Cortex of kidney (tissue), 1 donor: ENCODE results near the gene ERMAP.

Experiments used
- DNase-seq: peaks from one replicate; lab custom pipeline; 2025; lab: John Stamatoyannopoulos, UW

Gene ERMAP

GRCh38 chr1:42816585-42817439 lies at the start of gene ERMAP, which contains the start of gene SVBP:
ERMAP (plus strand) TSS chr1:42817122; CDS start chr1:42830449, 13,327 bp downstream.
SVBP (minus strand) TSS chr1:42817397; CDS start chr1:42816544, 853 bp downstream.
- DNase-seq: no peak

- no peak for DNase-seq
Observed at GRCh38 chr1:42767510-42768000, 49.4 kb upstream of the ERMAP start.

- DNase-seq: no peak
Observed at GRCh38 chr1:42768172-42768571, 48.8 kb upstream of the ERMAP start.

DNA sequence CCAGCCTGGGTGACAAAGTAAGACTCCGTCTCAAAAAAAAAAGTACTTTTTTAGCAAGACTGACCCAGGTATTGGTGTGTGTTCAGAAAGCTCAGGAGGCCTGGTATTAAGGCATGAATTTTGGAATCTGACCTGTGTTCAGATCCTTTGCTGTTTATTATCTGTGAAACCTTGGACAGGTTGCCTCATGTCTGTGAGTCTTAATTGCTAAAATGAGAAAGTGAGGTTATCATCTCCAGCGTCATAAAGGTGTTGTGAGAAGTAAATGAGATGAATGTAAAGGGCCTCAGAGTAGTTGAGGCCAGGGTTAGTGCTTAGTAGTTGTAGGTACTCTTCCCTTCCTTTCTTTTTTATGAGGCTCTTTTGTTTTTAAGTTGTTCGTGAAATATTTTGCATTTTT lies 47.1 kb upstream of the ERMAP start:
- no peak for DNase-seq

DNA sequence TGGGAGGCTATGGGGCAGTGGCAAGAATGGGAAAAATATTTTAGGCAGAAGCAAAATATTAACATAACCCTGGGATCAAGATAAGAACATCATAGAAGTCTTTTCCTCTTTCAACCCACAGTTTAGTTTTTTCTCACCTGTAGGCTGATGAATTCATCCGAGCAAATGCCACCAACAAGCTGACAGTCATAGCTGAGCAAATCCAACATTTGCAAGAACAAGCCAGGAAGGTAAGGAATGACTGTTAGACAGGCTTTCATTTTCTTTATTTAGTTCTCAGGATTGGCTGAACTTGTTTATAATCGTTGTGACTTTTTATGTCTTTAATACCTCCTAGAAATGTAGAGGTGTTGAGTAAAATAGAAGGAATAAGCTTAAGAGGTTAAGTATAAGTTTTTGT lies 43.5 kb upstream of the ERMAP start:
- DNase-seq: no peak

GRCh38 chr1:42774928-42775526 lies 41.9 kb upstream of the ERMAP start:
- no peak for DNase-seq

- no peak for DNase-seq
Observed at GRCh38 chr1:42776502-42776901, 40.4 kb upstream of the ERMAP start.

DNA sequence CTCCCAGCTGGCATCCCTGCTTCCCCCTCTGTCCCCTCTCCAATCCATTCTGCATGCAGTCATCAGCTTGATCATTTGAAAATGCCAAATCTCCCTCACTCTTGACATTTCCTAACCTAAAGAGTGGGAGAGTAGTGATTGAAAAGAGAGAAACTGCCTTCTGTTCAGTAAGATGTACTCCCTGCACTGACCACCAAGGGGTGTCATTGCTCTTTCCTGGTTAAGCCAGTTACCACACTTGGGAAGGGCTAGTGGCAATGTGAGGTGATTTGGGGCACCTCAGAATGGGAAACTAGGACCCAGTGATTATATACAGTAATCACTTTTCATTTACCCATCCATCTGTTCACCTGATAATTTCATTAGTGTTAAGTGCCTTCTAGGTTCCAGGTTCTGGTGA lies 39.1 kb upstream of the ERMAP start:
- no peak for DNase-seq

DNA sequence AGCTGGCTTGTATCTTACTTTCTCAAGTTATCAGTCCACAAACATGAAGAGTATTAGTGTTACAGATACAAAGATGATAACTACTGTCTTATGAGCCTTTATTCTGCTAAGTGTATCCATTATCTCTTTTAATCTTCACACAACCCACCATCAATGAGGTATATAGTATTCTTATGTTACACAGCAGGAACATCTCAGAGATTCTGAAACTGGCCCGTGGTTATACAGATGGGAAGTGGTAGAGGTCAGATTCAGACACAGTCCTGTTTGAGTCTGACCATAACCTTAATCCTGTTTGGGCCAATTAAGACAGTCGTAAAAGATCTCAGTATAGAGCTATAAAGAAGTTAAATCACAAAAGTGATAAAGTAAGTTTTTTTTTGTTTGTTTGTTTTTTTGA lies 37.2 kb upstream of the ERMAP start:
- DNase-seq: no peak

DNA sequence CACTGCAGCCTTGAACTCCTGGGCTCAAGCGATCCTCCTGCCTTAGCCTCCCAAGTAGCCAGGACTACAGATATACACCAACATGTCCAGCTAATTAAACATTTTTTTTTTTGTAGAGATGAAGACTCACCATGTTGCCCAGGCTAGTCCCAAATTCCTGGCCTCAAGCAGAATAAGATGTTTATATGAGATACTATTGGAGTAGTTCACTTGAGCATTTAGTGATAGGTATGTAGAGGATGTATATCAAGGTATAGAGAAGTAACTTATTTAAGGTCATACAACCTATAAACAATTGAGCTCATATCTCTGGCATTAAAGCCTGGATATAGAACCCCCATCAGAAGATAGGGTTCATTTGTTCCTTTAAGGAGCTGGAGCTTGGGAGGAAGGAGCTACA lies 36.7 kb upstream of the ERMAP start:
- DNase-seq: no peak

DNA sequence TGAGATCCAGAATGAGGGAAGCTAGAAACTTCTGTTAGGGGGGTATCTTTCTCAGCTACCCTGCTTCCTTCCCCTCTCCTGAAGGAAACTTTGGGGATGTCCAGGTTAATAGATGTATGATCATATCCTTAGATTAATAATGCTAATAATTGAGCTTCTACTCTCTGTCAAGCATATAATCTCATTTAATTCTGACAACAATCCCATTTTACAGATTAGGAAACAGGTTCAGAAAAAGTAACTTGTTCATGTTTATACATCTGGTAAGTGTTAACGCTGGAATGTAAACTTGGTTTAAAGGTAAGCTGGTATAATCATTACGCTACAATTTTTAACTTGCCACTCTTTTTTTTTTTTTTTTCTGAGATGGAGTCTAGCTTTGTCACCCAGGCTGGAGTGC lies 33.8 kb upstream of the ERMAP start:
- no peak for DNase-seq

DNA sequence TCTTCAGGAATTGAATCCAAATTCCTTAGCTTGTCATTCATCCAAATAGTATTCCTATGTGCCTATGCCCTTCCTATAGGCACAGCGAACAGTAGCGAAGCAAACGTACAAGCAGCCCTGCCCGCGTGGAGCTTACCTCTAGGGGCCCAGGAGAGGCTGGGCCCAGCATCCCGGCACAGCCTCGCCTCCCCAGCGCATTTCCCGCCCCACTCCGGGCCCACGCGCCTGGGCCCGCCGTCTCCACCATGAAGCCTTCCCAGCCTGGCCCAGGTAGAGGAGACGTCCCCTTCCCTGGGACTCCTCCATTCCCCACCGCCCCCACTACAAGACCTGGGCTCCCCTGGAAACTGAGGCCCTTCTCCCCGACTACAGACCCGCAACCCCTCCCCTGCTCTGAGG lies 32.4 kb upstream of the ERMAP start:
- DNase-seq: no peak

- no peak for DNase-seq
Observed at GRCh38 chr1:42784946-42785693, 31.8 kb upstream of the ERMAP start, which contains the start of gene TMEM269. TMEM269 (plus strand) TSS chr1:42784991; CDS start chr1:42789894, 4,903 bp downstream.

- DNase-seq: no peak
Observed at GRCh38 chr1:42786097-42786496, 30.8 kb upstream of the ERMAP start.

DNA sequence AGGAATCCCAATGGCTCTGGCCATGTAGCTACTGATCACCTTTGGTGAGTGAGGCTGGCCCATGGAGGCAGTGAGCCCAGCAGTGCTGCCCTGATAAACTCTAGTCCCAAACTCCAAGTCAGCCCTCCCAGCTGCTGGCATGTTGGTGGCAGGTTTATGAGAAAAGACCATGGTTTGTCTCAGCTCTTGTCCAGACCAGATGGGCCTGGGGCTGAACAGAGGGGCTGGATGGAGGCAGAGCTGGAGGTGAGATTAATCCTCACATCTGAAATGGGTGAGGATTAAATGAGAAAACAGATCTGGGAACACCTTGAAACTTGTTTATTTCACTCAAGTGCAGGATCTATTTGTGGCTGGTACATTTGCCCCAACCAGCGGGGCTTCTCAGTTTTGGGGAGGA lies 28.9 kb upstream of the ERMAP start:
- DNase-seq: no peak

DNA sequence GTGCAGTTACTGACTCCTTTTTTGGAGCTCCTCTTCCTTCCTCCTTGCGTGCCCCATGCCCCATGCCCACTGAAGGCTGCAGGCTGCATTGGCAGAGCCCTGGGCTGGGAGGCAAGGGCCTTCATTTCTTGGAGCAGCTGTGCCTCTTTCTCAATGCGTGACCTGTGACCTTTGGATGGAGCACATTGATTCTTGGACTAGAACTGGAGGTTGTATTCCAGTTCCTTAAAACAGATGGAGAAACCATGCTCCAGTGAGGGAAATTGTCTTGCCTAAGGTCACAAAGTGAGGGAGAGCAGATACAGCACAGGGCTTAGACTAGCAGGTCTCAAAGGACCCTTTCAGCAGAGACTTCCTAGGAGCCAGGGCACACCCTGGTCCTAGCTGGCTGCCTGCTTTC lies 23.1 kb upstream of the ERMAP start:
- DNase-seq: no peak

GRCh38 chr1:42797414-42797813 lies 19.5 kb upstream of the ERMAP start:
- DNase-seq: no peak

DNA sequence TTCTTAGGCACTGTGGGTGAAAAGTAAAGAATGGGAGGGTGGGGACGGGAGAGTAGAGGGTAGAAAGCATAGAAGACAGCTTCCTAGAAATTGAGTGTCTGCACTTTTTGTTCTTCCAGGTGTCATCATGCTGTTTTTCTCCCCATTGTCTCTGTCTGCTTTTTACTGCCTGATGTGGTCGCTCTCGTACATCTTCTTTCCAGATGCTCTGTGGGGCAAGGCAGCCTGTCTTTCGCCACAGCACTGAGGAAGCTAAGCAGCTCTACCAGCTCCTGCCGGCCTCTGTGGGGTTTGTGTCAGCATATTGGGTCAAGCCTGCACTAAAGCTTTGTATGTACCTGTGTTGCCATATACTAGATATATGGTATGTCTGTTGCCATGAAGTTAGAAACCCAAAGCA lies 18.9 kb upstream of the ERMAP start:
- no peak for DNase-seq

DNA sequence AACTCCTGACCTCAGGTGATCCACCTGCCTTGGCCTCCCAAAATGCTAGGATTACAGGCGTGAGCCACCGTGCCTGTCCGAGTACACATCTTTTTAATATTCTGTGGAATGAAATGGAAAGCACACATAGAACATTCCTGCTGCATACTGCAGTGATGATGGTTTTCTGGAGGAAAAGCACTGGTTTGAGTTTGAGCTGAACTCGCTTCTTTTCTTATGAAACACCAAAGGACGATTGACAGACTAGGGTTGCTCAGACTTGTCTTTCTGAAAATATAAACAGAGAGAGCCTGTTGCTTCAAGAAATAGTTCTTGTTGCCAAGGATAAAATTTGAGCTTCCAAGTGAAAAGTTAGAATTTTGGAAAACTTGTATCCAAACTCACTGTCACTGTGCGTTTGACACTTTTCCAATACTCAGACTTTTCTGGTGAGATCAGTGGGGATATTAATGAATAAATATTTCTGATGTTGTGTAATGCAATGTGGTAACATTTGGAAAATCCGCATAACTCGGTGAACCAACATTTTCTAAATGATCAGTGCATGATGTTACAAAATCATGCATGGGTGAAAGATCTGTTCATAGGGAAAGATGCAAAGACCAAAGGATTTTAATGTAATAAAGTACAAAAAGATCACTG lies 15.0 kb upstream of the ERMAP start:
- no peak for DNase-seq

GRCh38 chr1:42806171-42806570 lies 10.8 kb upstream of the ERMAP start:
- no peak for DNase-seq

DNA sequence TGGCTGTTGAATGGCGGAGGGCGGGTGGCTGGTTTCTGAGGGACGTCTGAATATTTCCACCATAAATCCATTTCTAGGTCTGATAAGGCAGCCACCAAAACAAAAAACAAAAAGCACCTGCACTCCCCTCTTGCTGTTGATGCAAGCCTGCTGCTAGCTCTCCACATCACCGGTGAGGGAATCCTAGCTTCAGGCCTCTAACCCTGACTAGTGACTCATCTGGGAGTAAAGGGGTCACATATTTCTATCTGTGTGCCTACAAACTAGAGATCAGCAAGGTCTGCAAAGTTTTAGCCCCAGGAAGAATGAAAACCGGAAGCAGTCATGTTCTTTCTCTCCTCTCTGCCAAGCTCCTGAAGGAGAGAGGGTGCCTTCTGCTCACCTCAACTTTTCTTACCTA lies 10.3 kb upstream of the ERMAP start:
- DNase-seq: no peak

GRCh38 chr1:42807056-42807668 lies 9.8 kb upstream of the ERMAP start:
- DNase-seq: no peak
